Esophagus muscularis mucosa (tissue), 4 donors: ENCODE measurements around the gene TSC22D2. TPM values are rescaled to one million over a fixed set of nuclear protein-coding genes. Genes with fewer than 3 reads are reported as not detected.

Experiments
- DNase-seq: peaks from one replicate; pipeline ENCODE4 v3.0.0-alpha.2; 2017; ENCODE audit errors: extremely low spot score
- H3K27ac ChIP-seq, 4 donors: fragments of 200-600 bp; sonication (generic); replicated peaks in 1 of 4; 1 replicate in 3 of 4; 2 replicates in 1 of 4; pipeline ENCODE4 v1.5.1; 2016 to 2019; ENCODE audit warnings: mild to moderate bottlenecking in 1 of 4
- H3K27me3 ChIP-seq, 4 donors: fragments of 200-600 bp; sonication (generic); one replicate each; pipeline versions ENCODE4 v1.5.1 to v1.6.0; 2016 to 2019
- H3K36me3 ChIP-seq, 4 donors: fragments of 200-600 bp; sonication (generic); one replicate each; pipeline ENCODE4 v1.5.1; 2016 to 2019
- H3K4me1 ChIP-seq, 4 donors: fragments of 200-600 bp; sonication (generic); one replicate each; pipeline ENCODE4 v1.5.1; 2016 to 2019
- H3K4me3 ChIP-seq, 4 donors: fragments of 200-600 bp; sonication (generic); 1 replicate in 2 of 4; 2 replicates in 2 of 4; pipeline ENCODE4 v1.5.1; 2016 to 2019; ENCODE audit warnings: mild to moderate bottlenecking in 4 of 4, moderate library complexity in 1 of 4
- H3K9me3 ChIP-seq, 4 donors: fragments of 200-600 bp; sonication (generic); 1 replicate in 3 of 4; 2 replicates in 1 of 4; pipeline ENCODE4 v1.5.1; 2016 to 2019
- EP300 ChIP-seq: sonication (generic); formaldehyde crosslinking; IDR thresholded peaks from one replicate; pipeline ENCODE4 v1.6.1; 2017; ENCODE audit warnings: antibody characterized with exemption
- POLR2A ChIP-seq: fragments of 450-650 bp; IDR thresholded peaks from one replicate; pipeline ENCODE4 v1.6.1; 2017; ENCODE audit warnings: antibody characterized with exemption, moderate library complexity, mild to moderate bottlenecking, low read depth
- POLR2AphosphoS5 ChIP-seq, 2 donors: sonication (generic); formaldehyde crosslinking; IDR thresholded peaks; one replicate each; pipeline ENCODE4 v1.6.1; 2017; ENCODE audit warnings: antibody characterized with exemption in 2 of 2
- WGBS: methylation state at CpG from one replicate; pipeline ENCODE4 v1.1.5; 2018; 5-methylcytosine and 5-hydroxymethylcytosine counted together
- intact Hi-C: fragments of 100-400 bp; cut with DNase I; formaldehyde crosslinking; loops from one replicate; pipeline ENCODE4 v1.15.1; 2023
- total RNA-seq, 4 donors: library from RNA; depleted of rRNA; stranded (reverse); fragments of >200 nt; gene quantifications; one replicate each; pipeline versions ENCODE4 v1.1.0 to v1.2.1, GENCODE V29; 2016
- TF ChIP-seq, protein P1 (sequence below), 3 experiments: fragments of 200-600 bp in 2 of 3; fragments of 450-650 bp in 1 of 3; sonication (generic) in 2 of 3; IDR thresholded peaks; one replicate each; pipeline ENCODE4 v1.5.1; 2017 to 2019; ENCODE audit warnings: antibody characterized with exemption in 3 of 3, mild to moderate bottlenecking in 2 of 3, moderate library complexity in 1 of 3

TSC22D2 gene
- total RNA-seq, 4 donors from 2014 or later = 19.1 to 27.1 (median 21.2) TPM

DNA sequence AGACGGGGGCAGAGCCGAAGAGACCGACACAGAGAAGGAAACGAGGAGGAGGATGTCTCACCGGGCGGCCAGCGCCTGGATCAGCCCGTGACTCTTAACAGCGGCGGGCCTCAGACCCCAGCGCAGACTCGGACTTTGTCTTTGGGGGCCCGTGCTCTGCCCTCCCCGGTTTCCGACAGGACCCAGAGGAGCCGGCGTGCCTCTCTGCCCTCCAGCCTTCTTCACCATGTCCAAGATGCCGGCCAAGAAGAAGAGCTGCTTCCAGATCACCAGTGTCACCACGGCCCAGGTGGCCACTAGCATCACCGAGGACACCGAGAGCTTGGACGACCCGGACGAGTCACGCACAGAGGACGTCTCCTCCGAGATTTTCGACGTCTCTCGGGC lies 1.0 kb downstream of the TSC22D2 start:
- Histone ChIP-seq H3K36me3 (no peaks in the 10 kb centered on the region), H3K27ac (peak overlapping the region; percentile 93 to 100 (median 98)), H3K4me3 (peak overlapping the region; percentile 67 to 93 (median 76)), H3K4me1 (peaks cover 7 to 41% (median 32%) of the 10 kb centered on the region in 4 donors), H3K9me3 (no peaks in the 10 kb centered on the region), H3K27me3 (no peaks in the 10 kb centered on the region)
- TF ChIP-seq, protein P1, sequence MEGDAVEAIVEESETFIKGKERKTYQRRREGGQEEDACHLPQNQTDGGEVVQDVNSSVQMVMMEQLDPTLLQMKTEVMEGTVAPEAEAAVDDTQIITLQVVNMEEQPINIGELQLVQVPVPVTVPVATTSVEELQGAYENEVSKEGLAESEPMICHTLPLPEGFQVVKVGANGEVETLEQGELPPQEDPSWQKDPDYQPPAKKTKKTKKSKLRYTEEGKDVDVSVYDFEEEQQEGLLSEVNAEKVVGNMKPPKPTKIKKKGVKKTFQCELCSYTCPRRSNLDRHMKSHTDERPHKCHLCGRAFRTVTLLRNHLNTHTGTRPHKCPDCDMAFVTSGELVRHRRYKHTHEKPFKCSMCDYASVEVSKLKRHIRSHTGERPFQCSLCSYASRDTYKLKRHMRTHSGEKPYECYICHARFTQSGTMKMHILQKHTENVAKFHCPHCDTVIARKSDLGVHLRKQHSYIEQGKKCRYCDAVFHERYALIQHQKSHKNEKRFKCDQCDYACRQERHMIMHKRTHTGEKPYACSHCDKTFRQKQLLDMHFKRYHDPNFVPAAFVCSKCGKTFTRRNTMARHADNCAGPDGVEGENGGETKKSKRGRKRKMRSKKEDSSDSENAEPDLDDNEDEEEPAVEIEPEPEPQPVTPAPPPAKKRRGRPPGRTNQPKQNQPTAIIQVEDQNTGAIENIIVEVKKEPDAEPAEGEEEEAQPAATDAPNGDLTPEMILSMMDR (IDR thresholded peaks at IDR 0.05) = no peak
- TF ChIP-seq POLR2AphosphoS5 (IDR thresholded peaks at IDR 0.05) = no peak
- TF ChIP-seq POLR2A = no peak
- no peak for TF ChIP-seq EP300
- DNase-seq = no peak
- 1% methylated on average over 12 of the region's 30 CpGs for WGBS
- intact Hi-C loops = loop anchor here (10.0 kb wide), 2 partner anchors 174 to 444 kb away; no protein-coding TSS in a partner anchor

DNA sequence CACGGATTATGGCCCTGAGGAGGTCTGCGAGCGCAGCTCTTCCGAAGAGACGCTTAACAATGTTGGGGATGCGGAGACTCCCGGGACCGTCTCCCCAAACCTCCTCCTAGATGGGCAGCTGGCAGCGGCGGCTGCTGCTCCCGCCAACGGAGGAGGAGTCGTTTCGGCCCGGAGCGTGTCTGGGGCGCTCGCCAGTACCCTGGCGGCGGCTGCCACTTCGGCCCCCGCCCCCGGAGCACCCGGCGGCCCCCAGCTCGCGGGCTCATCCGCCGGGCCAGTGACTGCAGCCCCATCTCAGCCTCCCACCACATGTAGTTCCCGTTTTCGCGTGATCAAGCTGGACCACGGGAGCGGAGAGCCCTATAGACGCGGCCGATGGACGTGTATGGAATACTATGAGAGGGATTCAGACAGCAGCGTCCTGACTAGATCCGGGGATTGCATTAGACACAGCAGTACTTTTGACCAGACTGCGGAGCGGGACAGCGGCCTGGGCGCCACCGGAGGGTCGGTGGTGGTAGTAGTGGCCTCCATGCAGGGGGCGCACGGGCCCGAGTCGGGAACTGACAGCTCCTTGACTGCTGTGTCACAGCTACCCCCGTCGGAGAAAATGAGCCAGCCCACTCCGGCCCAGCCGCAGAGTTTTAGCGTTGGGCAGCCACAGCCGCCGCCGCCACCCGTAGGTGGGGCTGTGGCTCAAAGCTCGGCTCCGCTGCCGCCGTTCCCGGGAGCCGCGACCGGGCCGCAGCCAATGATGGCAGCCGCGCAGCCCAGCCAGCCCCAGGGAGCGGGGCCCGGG lies 1.6 kb downstream of the TSC22D2 start:
- Histone ChIP-seq H3K4me3 (peak overlapping the region; percentile 67 to 93 (median 76)), H3K4me1 (peaks cover 11 to 47% (median 38%) of the 10 kb centered on the region in 4 donors), H3K36me3 (no peaks in the 10 kb centered on the region), H3K27ac (peak overlapping the region; percentile 93 to 100 (median 98)), H3K9me3 (no peaks in the 10 kb centered on the region), H3K27me3 (no peaks in the 10 kb centered on the region)
- TF ChIP-seq, protein P1 (IDR thresholded peaks at IDR 0.05) = peak; percentile 60 to 67 (median 65)
- TF ChIP-seq POLR2AphosphoS5 (IDR thresholded peaks at IDR 0.05) (peak; percentile 63 to 64), EP300 (no peak), POLR2A (no peak)
- peak; percentile 93 for DNase-seq
- 0% methylated on average over 31 of the region's 72 CpGs for WGBS
- intact Hi-C loops = loop anchor here (2.0 to 10.0 kb wide), 7 partner anchors 39 to 445 kb away; partner anchors contain the start of genes EIF2A and SERP1

DNA sequence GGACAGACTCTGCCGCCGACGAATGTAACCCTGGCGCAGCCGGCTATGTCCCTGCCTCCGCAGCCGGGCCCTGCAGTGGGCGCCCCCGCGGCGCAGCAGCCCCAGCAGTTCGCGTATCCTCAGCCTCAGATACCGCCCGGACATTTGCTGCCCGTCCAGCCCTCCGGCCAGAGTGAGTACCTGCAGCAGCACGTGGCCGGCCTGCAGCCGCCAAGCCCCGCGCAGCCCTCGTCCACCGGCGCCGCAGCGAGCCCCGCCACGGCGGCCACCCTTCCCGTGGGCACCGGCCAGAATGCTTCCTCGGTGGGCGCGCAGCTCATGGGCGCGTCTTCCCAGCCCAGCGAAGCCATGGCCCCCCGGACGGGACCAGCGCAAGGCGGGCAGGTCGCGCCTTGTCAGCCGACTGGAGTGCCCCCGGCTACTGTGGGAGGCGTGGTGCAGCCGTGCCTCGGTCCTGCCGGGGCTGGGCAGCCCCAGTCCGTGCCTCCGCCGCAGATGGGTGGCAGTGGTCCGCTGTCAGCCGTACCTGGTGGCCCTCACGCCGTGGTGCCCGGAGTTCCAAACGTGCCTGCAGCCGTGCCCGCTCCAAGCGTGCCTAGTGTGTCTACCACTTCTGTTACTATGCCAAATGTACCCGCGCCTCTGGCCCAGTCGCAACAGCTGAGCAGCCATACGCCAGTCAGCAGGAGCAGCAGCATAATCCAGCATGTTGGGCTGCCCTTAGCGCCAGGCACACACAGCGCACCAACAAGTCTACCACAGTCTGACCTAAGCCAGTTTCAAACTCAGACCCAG lies 2.4 kb downstream of the TSC22D2 start:
- Histone ChIP-seq H3K27ac (peak overlapping the region; percentile 93 to 100 (median 98)), H3K36me3 (no peaks in the 10 kb centered on the region), H3K9me3 (no peaks in the 10 kb centered on the region), H3K27me3 (no peaks in the 10 kb centered on the region), H3K4me3 (peak overlapping the region; percentile 67 to 93 (median 76)), H3K4me1 (peaks cover 18 to 55% (median 46%) of the 10 kb centered on the region in 4 donors)
- no peak for DNase-seq
- TF ChIP-seq EP300 (no peak), POLR2AphosphoS5 (IDR thresholded peaks at IDR 0.05) (no peak), POLR2A (no peak)
- TF ChIP-seq, protein P1 (IDR thresholded peaks at IDR 0.05) = no peak
- under 1% methylated on average over 42 of the region's 68 CpGs for WGBS
- intact Hi-C loops = loop anchor here (2.0 to 10.0 kb wide), 5 partner anchors 40 to 136 kb away; partner anchors contain the start of genes EIF2A and SERP1

DNA sequence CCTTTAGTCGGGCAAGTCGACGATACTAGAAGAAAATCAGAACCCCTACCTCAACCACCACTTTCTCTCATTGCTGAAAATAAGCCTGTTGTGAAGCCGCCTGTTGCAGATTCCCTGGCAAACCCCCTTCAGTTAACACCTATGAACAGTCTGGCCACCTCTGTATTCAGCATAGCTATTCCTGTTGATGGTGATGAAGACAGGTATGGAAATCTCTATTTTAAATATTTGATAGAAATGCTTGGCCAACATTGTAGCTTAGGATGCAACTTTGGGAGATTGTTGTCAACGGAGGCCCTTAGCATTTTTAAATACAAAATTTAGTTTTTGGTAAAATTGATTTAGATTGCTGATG lies 3.0 kb downstream of the TSC22D2 start:
- peak overlapping the region; percentile 93 to 100 (median 98) for H3K27ac ChIP-seq
- no peak for DNase-seq
- H3K27me3 ChIP-seq = no peaks in the 10 kb centered on the region
- intact Hi-C loops = loop anchor here (2.0 to 10.0 kb wide), 5 partner anchors 40 to 136 kb away; partner anchors contain the start of genes EIF2A and SERP1
- H3K9me3 ChIP-seq = no peaks in the 10 kb centered on the region
- peaks cover 24 to 61% (median 51%) of the 10 kb centered on the region in 4 donors for H3K4me1 ChIP-seq
- TF ChIP-seq POLR2A = no peak
- no peak for TF ChIP-seq EP300
- TF ChIP-seq, protein P1 (IDR thresholded peaks at IDR 0.05) = no peak
- no peaks in the 10 kb centered on the region for H3K36me3 ChIP-seq
- peak overlapping the region; percentile 67 to 93 (median 76) for H3K4me3 ChIP-seq
- 3% methylated on average over 5 of the region's 5 CpGs for WGBS
